Neural progenitor cell (in vitro differentiated cells): ENCODE data around the gene PLA2G6.

Source experiments
- CTCF ChIP-seq: fragments of 200-600 bp; sonication (generic); IDR thresholded peaks from 2 replicates; pipeline ENCODE4 v1.5.1; 2017; ENCODE audit warnings: antibody characterized with exemption, mild to moderate bottlenecking
- EZH2 ChIP-seq: fragments of 200-600 bp; sonication (generic); IDR thresholded peaks from 2 replicates; pipeline ENCODE4 v1.6.1; 2017; ENCODE audit warnings: antibody characterized with exemption, mild to moderate bottlenecking, moderate library complexity
- EZH2phosphoT487 ChIP-seq: fragments of 200-600 bp; sonication (generic); IDR thresholded peaks from 2 replicates; pipeline ENCODE4 v1.6.1; 2017; ENCODE audit warnings: antibody characterized with exemption

- no peak for TF ChIP-seq CTCF
- no peak for TF ChIP-seq EZH2
- no peak for TF ChIP-seq EZH2phosphoT487
These were observed 4.6 kb downstream of the PLA2G6 start for GRCh38 chr22:38177044-38177443.
